ENCODE data around the gene FOSL2. TPM values are rescaled to one million over a fixed set of nuclear protein-coding genes. Genes with fewer than 3 reads are reported as not detected.

FOSL2 gene
- total RNA-seq, 1 donor from 2014 or later, result 50.2 TPM

GRCh38 chr2:28430377-28430765, 37.7 kb downstream of the FOSL2 start:
- Histone ChIP-seq H3K36me3 (peaks cover 5% of the 10 kb centered on the region), H3K4me3 (no peak overlapping the region), H3K27me3 (ENCODE audit: low read depth) (no peaks in the 10 kb centered on the region), H3K27ac (replicated peaks) (no peak overlapping the region), H3K4me1 (no peaks in the 10 kb centered on the region), H3K9me3 (replicated peaks) (peaks cover 12% of the 10 kb centered on the region)
- DNase-seq, result no peak
- intact Hi-C loops (cut with micrococcal nuclease), result no loop called here
- no peak for TF ChIP-seq CTCF (IDR thresholded peaks at IDR 0.05; ENCODE audit: borderline replicate concordance)

- intact Hi-C loops (cut with micrococcal nuclease), result no loop called here
- Histone ChIP-seq H3K27me3 (ENCODE audit: low read depth) (no peaks in the 10 kb centered on the region), H3K4me1 (no peaks in the 10 kb centered on the region), H3K4me3 (no peak overlapping the region), H3K36me3 (peaks cover 5% of the 10 kb centered on the region), H3K27ac (replicated peaks) (no peak overlapping the region), H3K9me3 (replicated peaks) (peaks cover 12% of the 10 kb centered on the region)
- no peak for DNase-seq
- no peak for TF ChIP-seq CTCF (IDR thresholded peaks at IDR 0.05; ENCODE audit: borderline replicate concordance)
These were observed 38.2 kb downstream of the FOSL2 start for GRCh38 chr2:28430788-28431418.

GRCh38 chr2:28431741-28432140, 39.1 kb downstream of the FOSL2 start:
- no peaks in the 10 kb centered on the region for H3K27me3 ChIP-seq (ENCODE audit: low read depth)
- intact Hi-C loops (cut with micrococcal nuclease), result no loop called here
- peaks cover 12% of the 10 kb centered on the region for H3K9me3 ChIP-seq (replicated peaks)
- no peak overlapping the region for H3K4me3 ChIP-seq
- H3K36me3 ChIP-seq, result peaks cover 5% of the 10 kb centered on the region
- DNase-seq, result no peak
- H3K27ac ChIP-seq (replicated peaks), result no peak overlapping the region
- H3K4me1 ChIP-seq, result no peaks in the 10 kb centered on the region
- TF ChIP-seq CTCF (IDR thresholded peaks at IDR 0.05; ENCODE audit: borderline replicate concordance), result no peak

- intact Hi-C loops (cut with micrococcal nuclease), result no loop called here
- no peak overlapping the region for H3K27ac ChIP-seq (replicated peaks)
- H3K4me1 ChIP-seq, result peaks cover 5% of the 10 kb centered on the region
- H3K27me3 ChIP-seq (ENCODE audit: low read depth), result no peaks in the 10 kb centered on the region
- DNase-seq, result no peak
- no peak overlapping the region for H3K4me3 ChIP-seq
- no peak for TF ChIP-seq CTCF (IDR thresholded peaks at IDR 0.05; ENCODE audit: borderline replicate concordance)
- H3K9me3 ChIP-seq (replicated peaks), result peaks cover 12% of the 10 kb centered on the region
- H3K36me3 ChIP-seq, result peaks cover 5% of the 10 kb centered on the region
These were observed 39.7 kb downstream of the FOSL2 start for GRCh38 chr2:28432362-28432761.

- H3K27me3 ChIP-seq (ENCODE audit: low read depth), result no peaks in the 10 kb centered on the region
- H3K27ac ChIP-seq (replicated peaks), result no peak overlapping the region
- TF ChIP-seq CTCF (IDR thresholded peaks at IDR 0.05; ENCODE audit: borderline replicate concordance), result no peak
- intact Hi-C loops (cut with micrococcal nuclease), result no loop called here
- no peaks in the 10 kb centered on the region for H3K36me3 ChIP-seq
- H3K9me3 ChIP-seq (replicated peaks), result peaks cover 12% of the 10 kb centered on the region
- no peak overlapping the region for H3K4me3 ChIP-seq
- no peak for DNase-seq
- peaks cover 5% of the 10 kb centered on the region for H3K4me1 ChIP-seq
These were observed 40.6 kb downstream of the FOSL2 start for GRCh38 chr2:28433215-28433614.

All from left ventricle myocardium inferior (tissue), 1 donor.